SU-DHL-6 (cell line): Measurements from ENCODE around the gene ADGRD1.

Source experiments
- EZH2phosphoT487 ChIP-seq: fragments of 200-600 bp; sonication (generic), shearing (Covaris generic); conservative IDR thresholded peaks from 2 replicates; pipeline ENCODE4 v1.6.1; 2018; ENCODE audit warnings: mild to moderate bottlenecking, antibody characterized with exemption, low read length, moderate library complexity, mixed read lengths
- TF ChIP-seq, protein P1 (sequence below): fragments of 200-600 bp; sonication (generic); IDR thresholded peaks from one replicate; pipeline ENCODE4 v1.5.1; 2017; ENCODE audit warnings: antibody characterized with exemption, mild to moderate bottlenecking, low read length, moderate library complexity; ENCODE audit not compliant: insufficient read depth, poor library complexity, severe bottlenecking

DNA sequence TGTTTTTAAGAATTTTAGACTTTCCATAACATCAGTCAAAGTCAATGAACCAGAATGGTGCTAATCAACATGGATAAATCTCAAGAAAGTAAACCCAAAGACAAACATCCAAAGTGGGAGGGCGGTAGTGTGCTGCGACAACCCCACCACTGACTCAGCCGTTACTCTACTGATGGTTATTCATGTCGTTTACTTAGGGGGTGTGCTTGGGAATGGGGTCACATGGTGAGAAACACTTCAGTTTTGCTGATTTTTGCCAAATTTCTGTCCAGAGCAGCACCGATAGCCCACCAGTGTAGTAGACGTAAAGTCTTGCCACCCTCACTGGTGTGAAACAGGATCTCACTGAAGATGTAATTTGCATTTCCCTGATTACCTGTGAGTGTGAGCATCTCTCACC lies 99.9 kb downstream of the ADGRD1 start:
- TF ChIP-seq, protein P1, sequence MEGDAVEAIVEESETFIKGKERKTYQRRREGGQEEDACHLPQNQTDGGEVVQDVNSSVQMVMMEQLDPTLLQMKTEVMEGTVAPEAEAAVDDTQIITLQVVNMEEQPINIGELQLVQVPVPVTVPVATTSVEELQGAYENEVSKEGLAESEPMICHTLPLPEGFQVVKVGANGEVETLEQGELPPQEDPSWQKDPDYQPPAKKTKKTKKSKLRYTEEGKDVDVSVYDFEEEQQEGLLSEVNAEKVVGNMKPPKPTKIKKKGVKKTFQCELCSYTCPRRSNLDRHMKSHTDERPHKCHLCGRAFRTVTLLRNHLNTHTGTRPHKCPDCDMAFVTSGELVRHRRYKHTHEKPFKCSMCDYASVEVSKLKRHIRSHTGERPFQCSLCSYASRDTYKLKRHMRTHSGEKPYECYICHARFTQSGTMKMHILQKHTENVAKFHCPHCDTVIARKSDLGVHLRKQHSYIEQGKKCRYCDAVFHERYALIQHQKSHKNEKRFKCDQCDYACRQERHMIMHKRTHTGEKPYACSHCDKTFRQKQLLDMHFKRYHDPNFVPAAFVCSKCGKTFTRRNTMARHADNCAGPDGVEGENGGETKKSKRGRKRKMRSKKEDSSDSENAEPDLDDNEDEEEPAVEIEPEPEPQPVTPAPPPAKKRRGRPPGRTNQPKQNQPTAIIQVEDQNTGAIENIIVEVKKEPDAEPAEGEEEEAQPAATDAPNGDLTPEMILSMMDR = no peak
- no peak for TF ChIP-seq EZH2phosphoT487
